GM18907 (cell line): ENCODE results near the gene VDR.

Experiments
- ATAC-seq: cut with Tn5 transposase; IDR thresholded peaks from one replicate; pipeline ENCODE4 v1.9.1; 2021; ENCODE audit warnings: mild to moderate bottlenecking, moderate library complexity; ENCODE audit not compliant: unreplicated experiment

Gene VDR

GRCh38 chr12:47800582-47800981, 104.2 kb downstream of the VDR start:
- ATAC-seq: no peak

- ATAC-seq: no peak
Observed at GRCh38 chr12:47799357-47799955, 105.3 kb downstream of the VDR start.

GRCh38 chr12:47798382-47798948, 106.3 kb downstream of the VDR start:
- no peak for ATAC-seq

GRCh38 chr12:47797441-47797840, 107.4 kb downstream of the VDR start:
- no peak for ATAC-seq

- no peak for ATAC-seq
Observed at GRCh38 chr12:47795814-47796411, 108.9 kb downstream of the VDR start.

GRCh38 chr12:47795121-47795813, 109.5 kb downstream of the VDR start:
- ATAC-seq: no peak

GRCh38 chr12:47794679-47795078, 110.1 kb downstream of the VDR start:
- ATAC-seq: no peak

GRCh38 chr12:47793015-47793681, 111.6 kb downstream of the VDR start:
- no peak for ATAC-seq

GRCh38 chr12:47791874-47792273, 112.9 kb downstream of the VDR start:
- ATAC-seq: no peak
